ENCODE results near the gene KRT76. TPM values are rescaled to one million over a fixed set of nuclear protein-coding genes. Genes with fewer than 3 reads are reported as not detected.

The KRT76 gene
- total RNA-seq, 1 donor from 2014 or later, result not detected

DNA sequence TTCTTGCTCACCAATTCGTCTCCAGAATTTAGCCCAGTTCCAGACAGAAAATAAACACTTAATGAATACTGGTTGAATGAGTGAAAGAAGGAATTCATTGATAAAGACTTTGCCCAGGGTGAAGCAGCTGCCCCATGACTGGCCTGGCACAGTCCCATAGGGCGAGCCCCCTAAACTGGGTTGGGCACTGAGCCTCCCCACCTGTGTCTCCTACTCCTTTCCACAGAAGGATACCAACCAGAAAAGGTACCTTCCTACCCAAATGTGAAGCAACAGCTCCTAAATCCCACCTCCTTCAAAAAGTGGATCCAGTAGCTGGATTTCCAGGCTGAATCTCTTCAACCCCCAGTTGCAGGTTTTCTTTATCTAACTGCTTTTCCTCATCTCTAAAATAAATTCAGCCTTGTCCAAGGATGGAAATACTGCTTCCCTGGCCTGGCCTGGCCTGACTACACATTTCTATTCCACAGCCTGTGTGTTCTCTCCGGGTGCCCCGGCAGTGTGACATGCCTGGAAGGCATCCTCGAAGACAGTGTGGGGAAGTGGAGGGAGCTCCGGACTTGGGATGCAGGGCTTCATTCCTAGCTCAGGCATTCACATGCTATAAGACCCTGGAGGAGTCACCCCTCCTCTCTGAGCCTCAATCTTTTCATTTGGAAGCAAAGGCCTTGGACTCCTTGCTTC, 11.2 kb upstream of the KRT76 start:
- ATAC-seq (ENCODE audit: poor library complexity) (no peak), DNase-seq (no peak)
- intact Hi-C loops (cut with DNase I), result no loop called here

DNA sequence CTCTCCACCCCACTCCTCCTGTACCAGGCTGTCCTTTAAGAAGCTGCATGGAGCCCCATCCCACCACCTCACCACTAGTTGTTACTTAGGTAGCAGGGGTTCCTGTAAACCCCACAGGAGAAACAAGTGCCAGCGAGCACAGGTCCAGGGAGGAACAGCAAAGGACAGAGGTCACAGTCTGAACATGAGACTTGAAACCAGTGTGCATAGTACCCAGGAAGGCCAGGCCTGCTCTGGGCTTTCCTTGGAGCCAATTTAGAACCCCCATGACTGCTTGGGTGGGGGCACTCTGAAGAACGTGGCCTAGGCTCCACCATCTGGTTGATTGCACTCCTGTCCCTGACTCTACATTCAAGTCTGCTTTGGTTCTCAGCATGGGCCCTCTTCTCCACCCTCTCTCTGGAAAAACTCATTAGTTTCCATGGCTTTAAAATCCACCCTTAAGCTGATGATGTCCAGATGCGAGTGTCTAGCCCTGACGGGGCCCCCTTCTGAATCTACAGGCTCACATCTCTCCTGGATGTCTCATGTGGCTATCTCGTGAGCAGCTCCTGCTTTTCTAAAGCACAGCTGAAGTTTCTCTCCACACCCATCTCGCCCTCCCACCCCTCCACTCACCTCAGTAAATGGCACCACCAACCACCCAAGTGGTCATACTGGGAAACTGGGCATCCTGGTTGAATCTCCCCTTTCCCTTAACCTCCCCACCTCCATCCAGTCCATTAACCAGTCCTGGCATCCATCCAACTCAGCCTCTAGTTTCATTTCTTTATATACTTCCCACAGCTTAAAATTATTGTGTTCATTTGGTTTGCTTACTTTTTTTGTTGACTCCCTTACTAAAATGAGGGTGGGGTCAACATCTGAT, 10.4 kb upstream of the KRT76 start:
- ATAC-seq (ENCODE audit: poor library complexity), result no peak
- DNase-seq, result no peak
- intact Hi-C loops (cut with DNase I), result no loop called here

DNA sequence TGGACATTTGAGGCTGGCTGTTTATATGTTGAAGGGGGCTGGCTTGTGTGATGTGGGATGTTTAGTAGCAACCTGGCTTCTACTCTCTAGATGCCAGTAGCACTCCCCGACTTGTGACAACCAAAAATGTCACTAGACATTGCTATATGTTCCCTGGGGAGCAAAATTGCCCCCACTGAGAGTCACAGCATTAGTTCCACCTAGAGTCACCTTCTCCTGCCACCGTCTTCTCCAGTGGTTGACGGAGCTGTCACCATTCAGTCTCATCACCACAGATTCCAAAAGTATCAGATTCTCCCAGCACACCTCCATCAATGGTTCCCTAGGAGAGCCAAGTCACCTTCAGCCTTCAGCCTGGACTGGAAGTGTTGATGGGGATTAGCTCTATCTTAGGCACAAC, 7.8 kb upstream of the KRT76 start:
- no peak for DNase-seq
- no peak for ATAC-seq (ENCODE audit: poor library complexity)
- intact Hi-C loops (cut with DNase I), result no loop called here

DNA sequence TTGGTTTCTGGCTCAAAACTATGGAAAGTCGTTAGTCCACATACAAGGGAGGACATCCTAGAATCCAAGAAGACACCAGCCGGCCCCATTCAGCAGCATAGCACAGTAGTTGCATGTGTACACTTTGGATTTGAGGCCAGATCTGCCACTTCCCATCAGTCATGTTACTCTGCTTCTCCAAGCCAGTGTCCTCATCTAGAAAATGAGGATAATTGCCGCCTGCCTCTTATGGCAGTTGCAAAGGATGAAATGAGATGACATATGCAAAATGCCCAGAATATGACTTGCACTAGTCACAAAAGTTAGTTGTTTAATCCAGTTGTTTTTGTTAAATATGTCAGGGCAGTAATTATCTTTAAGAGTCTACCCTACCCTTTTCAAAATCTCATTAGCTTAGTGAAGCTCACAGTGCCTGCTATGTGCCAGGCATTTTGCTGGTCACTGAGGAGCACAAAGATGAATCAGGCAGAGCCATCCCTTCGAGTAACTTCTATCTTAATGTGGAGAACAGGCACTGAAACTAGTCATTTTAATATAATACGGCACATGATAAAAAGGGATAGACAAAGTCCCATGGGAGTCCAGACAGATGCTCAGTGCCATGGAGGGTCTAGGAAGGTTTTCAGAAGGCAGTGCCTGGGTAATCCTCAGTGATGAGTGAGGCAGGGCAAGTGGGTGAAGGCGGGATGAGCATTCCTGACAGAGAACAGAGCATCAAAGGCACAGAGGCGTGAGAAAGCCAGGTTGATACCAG, 6.6 kb upstream of the KRT76 start:
- intact Hi-C loops (cut with DNase I), result no loop called here
- ATAC-seq (ENCODE audit: poor library complexity), result no peak
- DNase-seq, result no peak

DNA sequence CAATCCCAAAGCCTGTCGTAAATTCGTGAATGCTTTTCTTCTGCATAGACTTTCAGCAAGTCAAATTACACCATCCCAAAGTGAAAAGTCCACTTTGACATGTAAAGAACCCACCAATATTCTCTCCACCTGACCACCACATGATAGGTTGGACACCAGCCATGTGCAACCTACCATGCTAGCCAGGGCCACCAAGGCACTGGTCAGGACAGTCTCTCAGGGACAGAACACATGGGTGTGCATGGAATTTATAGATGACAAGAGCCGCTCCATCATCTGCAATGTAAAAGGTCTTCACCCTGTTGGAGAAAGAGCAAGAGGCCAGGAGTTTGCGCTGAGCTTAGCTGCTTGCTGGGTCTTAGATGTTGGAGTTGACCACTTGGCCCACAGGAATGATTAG, 5.4 kb upstream of the KRT76 start:
- no peak for DNase-seq
- intact Hi-C loops (cut with DNase I), result no loop called here
- no peak for ATAC-seq (ENCODE audit: poor library complexity)

DNA sequence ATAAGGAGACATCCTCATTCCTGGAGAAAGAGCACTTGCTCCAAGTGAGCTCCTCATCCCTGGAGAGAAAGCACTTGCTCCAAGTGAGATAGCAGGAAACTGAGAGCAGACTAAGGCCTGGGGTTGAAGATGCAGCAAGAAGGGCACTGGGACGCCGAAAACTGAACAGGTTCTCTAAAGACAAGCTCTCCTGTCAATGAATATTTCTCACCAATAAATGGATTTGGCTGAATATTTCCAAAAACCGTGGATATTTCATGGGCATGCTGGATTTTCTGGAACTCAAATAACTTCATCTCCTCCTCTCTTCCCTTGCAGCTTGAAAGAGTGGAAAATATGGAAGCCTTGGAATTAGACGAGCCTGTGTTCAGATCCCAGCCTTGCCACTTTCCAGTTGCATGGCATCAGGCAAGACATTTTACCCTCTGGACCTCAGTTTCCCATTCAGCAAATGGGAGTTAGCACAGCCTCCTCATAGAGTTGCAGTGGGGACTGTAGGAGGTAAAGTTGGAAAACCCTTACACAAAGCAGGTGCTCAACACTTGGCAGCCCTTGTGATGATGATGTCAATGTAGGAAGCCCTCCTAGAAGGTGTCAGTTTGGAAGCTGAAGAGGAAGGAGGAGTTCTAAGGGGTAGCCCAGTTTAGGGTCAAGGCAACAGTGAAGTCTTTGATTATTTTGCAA, 4.4 kb upstream of the KRT76 start:
- DNase-seq (no peak), ATAC-seq (ENCODE audit: poor library complexity) (no peak)
- intact Hi-C loops (cut with DNase I), result no loop called here

DNA sequence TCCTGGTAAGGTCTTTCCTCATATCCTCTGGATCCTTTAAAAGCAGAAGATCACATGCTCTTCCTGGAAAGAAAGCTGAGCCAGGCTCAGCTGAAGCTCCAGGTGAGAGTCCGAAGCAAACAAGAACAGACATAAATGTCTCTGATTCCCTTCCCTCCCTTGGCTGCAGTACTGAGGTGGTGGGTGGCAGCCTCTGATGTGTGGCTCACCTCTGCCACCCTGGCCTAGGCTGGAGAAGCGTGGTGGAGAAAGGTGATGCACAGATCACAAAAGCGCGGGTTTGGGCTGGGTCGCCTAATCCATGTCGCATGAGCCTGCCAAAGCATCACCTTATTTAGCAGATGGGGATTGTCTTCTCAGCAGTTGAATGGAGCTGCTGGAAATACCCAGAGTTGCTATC, 2.8 kb upstream of the KRT76 start:
- intact Hi-C loops (cut with DNase I), result no loop called here
- DNase-seq, result no peak
- ATAC-seq (ENCODE audit: poor library complexity), result no peak

DNA sequence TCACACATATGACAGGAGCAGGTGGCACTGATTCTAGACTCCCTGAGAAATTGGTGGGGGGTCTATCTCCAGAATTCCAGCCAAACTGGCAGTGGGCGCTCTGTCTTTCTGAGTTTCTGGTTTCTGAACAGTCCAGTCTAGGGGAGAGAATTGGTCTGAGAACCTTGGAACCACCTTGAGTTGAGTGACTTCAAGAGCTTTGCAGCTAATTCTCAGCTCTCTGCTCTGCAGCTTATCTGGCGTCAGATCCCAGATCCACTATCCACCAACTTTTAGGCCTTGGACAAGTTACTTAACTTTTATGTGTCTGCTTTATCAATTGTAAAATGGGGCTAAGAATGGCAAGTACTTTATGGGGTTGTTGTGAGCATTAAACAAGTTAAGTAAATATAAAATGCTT, 1.7 kb upstream of the KRT76 start:
- no peak for DNase-seq
- no peak for ATAC-seq (ENCODE audit: poor library complexity)
- intact Hi-C loops (cut with DNase I), result no loop called here

DNA sequence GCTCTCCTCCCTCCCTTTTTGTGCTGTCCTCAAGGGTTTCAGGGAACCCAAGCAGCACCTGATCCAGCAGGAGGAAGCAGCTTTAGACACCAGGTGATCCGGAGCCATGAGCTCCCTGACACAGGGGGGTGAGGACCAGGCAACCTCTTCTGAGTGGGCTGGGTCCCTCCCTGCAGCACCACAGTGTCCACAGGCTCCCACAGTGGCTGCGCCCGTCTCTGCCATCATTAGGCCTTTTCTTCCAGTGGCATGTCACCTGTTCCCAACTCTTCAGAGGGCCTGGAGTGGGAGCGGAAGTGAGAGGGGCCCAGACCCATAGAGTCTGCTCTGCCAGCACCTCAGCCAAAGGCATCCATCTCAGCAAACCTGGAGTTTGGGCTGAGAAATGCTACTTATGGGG, 421 bp upstream of the KRT76 start:
- DNase-seq (no peak), ATAC-seq (ENCODE audit: poor library complexity) (no peak)
- intact Hi-C loops (cut with DNase I), result no loop called here

DNA sequence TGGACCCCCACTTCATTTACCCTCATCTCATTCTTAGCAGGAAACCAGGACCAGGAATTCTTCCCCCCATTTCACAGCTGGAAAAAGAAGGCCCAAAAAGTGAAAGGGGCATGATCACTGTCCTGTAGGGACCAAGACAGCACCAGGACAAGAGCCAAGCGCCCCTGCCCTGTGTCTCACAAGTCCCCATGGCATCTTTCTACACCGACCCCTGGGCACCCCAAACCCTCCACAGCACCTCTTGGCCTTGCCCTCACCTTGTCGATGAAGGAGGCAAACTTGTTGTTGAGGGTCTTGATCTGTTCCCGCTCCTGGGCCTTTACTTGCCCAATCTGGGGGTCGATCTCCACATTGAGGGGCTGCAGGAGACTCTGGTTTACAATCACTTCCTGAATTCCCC, 710 bp downstream of the KRT76 start:
- ATAC-seq (ENCODE audit: poor library complexity) (no peak), DNase-seq (no peak)
- intact Hi-C loops (cut with DNase I), result no loop called here

DNA sequence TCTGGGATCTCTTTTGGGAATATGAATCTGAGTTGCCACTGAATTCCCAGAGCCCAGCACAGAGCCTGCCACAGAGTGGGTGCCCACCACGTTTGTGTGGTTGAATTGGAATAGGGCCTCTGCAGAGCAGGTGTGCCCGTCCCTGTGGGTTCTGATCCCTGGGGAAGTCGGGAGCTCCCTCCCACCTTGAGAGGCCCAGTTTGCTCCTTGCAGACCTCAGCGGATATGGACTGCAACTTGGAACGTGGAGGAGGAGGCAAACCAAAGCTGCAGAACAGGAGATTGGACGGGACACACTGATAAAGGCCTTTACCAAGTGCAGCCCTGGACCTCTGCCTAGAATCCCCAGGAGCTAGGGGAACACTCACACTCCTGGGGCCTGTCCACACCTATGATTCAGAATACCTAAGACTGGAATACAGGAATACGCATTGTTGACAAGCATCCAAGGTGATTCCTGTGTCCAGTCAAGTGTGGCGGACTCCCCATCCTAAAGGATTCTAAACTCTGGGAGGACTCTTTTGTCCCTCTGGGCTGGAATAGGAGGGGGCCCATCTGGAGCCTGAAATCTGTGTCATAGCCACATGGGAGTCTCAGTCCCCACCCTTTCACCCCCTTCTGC, 2.4 kb downstream of the KRT76 start:
- DNase-seq (no peak), ATAC-seq (ENCODE audit: poor library complexity) (no peak)
- intact Hi-C loops (cut with DNase I), result no loop called here

DNA sequence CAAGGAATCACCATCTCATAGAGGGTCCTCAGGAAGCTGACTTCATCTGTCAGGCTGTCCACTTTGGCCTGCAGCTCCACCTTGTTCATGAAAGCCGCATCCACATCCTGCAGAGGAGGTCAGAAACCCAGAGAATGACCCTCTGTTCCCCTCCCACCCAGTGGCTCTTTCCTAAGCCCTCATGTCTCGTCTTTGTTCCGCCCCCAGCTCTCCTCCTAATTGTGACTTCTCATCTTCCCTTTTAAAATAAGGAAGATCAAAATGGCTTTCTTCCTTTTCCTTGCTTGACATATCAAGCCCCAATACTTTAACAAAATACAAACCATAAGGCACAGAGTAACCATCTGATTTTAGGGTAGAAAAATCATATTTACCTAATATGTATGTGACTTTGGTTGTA, 4.4 kb downstream of the KRT76 start:
- ATAC-seq (ENCODE audit: poor library complexity) (no peak), DNase-seq (no peak)
- intact Hi-C loops (cut with DNase I), result no loop called here

DNA sequence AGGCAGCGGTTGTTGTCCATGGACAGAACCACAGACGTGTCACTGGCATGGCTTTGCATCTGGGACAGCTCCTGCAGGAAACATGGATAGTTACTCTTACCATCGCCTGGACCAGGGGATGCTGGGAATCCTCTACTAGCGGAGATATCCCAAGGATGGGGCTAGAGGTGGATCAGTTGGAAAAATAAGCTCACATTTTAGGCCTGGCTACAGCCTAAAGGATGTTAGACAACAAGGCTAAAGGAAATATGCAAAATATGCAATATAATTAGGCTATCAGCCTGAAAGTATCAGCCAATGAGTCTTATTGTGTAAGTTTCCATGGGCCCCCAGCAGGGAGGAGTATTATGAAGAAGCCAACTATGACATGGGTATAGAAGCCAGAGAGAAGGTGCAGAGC, 5.0 kb downstream of the KRT76 start:
- DNase-seq (no peak), ATAC-seq (ENCODE audit: poor library complexity) (no peak)
- intact Hi-C loops (cut with DNase I), result no loop called here

DNA sequence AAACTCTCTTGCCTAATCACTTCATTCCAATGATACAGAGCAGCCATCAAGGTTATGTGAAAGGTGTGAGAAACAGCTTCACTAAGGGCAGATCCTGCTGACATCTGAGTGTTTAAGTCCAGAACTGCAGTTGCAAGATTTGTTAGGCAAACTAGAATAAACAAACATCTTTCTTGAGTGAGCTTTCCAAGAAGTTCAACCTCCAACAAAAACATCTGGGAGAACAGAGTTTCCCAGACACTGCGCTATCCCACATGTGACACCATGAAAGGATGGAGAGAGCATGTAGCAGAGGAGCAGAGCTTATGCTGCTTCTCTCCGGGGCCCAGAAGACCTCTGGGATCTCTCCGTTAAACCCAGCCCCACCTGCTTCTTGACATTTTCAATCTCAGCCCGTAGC, 5.6 kb downstream of the KRT76 start:
- intact Hi-C loops (cut with DNase I), result no loop called here
- ATAC-seq (ENCODE audit: poor library complexity), result no peak
- DNase-seq, result no peak

DNA sequence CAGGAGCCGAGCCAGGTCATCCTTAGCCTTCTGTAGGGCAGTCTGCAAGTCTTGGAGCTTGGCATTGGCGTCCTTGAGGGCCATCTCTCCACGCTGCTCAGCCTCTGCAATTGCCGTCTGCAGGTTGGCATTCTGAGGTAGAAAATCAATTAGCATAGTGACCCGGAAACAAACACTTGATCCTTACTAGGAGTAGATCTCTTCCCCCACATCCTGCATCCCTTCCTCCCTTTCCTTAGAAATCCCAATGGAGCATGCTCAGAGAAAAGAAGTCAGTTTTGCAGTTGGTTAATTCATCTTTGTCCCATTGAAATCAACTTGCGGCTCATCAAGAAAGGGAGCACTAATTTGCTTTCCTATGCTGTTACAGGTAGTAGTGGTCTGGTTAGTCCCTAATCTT, 6.1 kb downstream of the KRT76 start:
- no peak for DNase-seq
- intact Hi-C loops (cut with DNase I), result no loop called here
- no peak for ATAC-seq (ENCODE audit: poor library complexity)

DNA sequence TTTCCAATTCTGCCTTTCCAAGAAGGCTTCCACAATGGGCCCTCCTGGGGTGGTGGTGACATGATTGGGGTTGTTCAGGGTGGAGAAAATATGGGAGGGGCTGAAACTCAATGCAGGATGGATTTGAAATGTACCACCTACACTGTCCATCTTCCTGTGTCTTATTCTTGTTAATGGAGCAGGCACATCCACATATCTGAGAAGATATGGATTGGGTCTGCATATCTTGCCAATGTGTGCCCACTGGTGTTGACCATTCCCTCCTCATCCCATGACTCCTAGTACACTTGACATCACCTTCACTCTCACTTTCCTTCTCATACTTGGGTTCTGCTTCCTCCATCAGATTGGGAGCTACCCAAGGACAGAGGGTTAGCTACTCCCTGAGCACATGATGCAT, 7.2 kb downstream of the KRT76 start:
- DNase-seq (no peak), ATAC-seq (ENCODE audit: poor library complexity) (no peak)
- intact Hi-C loops (cut with DNase I), result no loop called here

DNA sequence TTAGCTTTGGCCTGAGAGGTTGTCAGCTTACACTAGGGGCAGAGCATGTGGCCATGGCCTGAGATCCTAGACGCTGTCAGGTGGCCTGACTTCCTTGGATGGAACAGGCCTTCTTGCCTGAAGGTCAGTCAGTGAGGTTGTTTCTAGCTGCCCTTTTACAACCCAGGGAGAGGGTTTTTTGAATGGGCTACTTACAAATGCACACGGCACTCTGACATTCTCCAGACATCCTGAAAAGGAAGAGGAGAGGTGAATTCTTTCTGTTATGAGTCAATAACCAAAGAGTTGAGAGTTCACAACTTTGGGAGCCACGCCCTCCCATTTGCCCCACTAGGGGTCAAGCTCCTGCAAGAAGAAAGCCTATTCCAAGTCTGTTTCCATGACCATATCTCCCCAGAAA, 7.8 kb downstream of the KRT76 start:
- intact Hi-C loops (cut with DNase I), result no loop called here
- ATAC-seq (ENCODE audit: poor library complexity), result no peak
- no peak for DNase-seq

DNA sequence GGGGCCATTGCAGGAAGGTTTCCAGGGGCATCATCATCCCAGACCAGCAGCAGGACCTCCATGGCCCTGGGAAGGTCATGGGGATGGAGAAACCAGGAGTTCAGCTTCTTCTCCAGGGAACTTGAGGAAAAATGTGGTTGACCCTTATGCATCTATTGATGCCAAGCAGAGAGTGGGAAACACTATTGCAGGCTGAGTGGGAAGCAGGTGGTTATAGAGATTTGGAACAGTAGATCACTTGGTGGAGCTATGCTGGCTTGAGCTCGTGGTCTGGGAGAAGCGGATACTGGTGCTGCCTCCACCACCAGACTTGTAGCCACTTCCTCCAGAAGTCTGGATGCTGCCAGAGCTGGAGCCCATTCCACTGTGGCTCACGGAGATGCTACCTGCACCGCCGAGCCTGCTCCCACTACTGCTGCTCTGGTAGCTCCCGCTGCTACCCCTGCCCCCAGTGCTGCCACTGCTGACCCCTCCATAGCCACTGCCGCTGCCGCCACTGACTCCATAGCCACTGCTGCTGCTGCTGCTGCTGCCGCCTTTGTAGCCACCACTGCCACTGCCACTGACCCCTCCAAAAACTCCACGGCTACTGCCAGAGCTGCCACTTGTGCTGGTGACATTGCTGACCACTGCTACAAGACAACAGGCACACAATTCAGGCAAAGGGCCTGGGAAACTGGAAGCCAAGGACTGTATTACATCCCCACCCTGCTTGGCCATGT, 8.5 kb downstream of the KRT76 start:
- ATAC-seq (ENCODE audit: poor library complexity) (no peak), DNase-seq (no peak)
- intact Hi-C loops (cut with DNase I), result no loop called here
